GM18505 (cell line): Measurements from ENCODE around the gene ISL1.

Experiments
- ATAC-seq: cut with Tn5 transposase; IDR thresholded peaks from one replicate; pipeline ENCODE4 v1.9.1; 2021; ENCODE audit not compliant: unreplicated experiment
- POLR2A ChIP-seq: IDR thresholded peaks from 4 replicates; pipeline ENCODE4 v1.6.1; 2011; ENCODE audit warnings: borderline replicate concordance; ENCODE audit not compliant: insufficient read depth, insufficient read length; ENCODE audit errors: extremely low read depth

ISL1 gene

GRCh38 chr5:51395666-51396356 lies 12.6 kb downstream of the ISL1 start:
- ATAC-seq, result no peak

GRCh38 chr5:51396797-51397196 lies 13.5 kb downstream of the ISL1 start:
- TF ChIP-seq POLR2A, result no peak
- no peak for ATAC-seq

More at GRCh38 chr5:51395666-51396356, 12.6 kb downstream of the ISL1 start:
- no peak for TF ChIP-seq POLR2A

DNA sequence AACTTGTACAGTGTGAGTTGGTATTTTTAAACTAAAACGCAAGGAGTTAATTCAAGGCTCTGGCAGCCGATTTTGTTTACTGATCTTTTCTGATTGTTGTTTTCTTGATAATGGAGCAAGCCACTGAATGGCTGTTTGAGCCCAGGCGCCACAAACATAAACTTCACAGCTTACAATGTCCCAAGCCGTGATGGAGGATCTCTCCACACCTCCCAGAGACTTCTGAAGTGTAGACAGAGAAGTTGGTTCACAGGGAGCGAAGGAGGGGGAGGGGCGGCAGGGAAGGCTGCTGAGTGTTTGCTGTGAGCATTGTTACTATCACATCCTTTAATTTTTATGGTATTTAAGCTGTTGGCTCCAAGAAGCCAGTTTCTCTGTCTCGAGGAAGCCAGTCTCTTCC lies 14.7 kb downstream of the ISL1 start:
- no peak for ATAC-seq
- no peak for TF ChIP-seq POLR2A

DNA sequence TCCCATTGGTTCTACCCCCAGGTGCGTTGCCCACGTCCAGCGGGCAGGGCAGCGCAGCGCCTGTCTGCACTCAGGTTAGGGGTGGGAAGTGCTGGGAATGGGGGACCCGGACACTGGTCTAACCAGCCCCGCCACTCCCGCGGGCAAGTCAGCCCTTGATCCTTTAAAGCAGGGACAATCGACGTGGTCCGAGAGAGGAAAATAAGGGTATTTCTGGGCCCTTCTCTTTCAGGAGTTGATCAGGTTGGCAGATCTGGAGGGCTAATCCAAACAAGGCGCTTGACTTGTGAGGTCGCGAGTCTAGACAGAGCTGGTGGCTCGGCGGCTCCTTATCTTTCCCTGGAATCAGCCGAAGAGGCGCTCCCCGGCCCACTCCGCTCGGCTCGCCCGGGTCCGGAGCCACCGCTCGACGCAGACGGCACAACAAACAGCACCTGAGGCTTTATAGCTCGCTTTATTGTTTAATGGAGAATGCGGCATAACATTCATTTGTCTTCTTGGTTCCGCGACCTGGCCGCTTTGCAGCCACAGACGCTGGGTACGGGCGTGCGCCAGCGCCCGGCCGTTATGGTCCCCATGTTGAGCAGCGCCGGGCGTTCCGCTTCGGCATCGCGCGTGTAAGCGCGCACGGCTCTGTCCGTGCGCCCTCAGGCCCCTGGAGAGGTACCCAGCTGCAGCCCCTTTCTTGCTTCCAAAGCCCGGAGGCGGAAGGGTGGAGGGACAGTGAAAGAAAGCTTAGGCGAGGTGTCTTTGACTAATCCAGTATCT lies 15.8 kb downstream of the ISL1 start:
- TF ChIP-seq POLR2A, result no peak
- ATAC-seq, result no peak

- TF ChIP-seq POLR2A, result no peak
- no peak for ATAC-seq
Observed at GRCh38 chr5:51399643-51400006, 16.4 kb downstream of the ISL1 start.

- no peak for ATAC-seq
- no peak for TF ChIP-seq POLR2A
Observed at GRCh38 chr5:51404255-51404654, 21.0 kb downstream of the ISL1 start.

GRCh38 chr5:51411921-51412325 lies 28.7 kb downstream of the ISL1 start:
- no peak for ATAC-seq

DNA sequence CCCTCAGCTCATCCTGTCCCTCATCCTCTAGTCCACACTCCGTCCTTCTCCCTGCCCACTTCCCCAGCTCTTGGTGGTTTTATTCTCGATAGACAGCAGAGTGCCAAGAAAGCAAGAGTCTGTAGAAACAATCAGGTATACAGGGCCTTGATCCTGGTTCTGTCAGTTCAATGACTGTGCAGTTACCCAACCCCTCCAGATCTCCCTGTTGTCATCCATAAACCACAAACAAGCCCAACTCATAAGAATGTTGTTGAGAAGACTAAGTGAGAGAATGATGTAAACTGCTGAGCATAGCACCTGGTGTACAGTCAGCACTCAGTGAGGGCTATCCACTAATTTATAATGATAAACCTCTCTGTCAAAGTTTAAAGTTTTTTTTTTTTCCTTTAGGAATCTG lies 31.3 kb downstream of the ISL1 start:
- ATAC-seq, result no peak
- TF ChIP-seq POLR2A, result no peak

More at GRCh38 chr5:51411921-51412325, 28.7 kb downstream of the ISL1 start:
- TF ChIP-seq POLR2A, result no peak

GRCh38 chr5:51416149-51416548 lies 32.9 kb downstream of the ISL1 start:
- no peak for ATAC-seq
- TF ChIP-seq POLR2A, result no peak

DNA sequence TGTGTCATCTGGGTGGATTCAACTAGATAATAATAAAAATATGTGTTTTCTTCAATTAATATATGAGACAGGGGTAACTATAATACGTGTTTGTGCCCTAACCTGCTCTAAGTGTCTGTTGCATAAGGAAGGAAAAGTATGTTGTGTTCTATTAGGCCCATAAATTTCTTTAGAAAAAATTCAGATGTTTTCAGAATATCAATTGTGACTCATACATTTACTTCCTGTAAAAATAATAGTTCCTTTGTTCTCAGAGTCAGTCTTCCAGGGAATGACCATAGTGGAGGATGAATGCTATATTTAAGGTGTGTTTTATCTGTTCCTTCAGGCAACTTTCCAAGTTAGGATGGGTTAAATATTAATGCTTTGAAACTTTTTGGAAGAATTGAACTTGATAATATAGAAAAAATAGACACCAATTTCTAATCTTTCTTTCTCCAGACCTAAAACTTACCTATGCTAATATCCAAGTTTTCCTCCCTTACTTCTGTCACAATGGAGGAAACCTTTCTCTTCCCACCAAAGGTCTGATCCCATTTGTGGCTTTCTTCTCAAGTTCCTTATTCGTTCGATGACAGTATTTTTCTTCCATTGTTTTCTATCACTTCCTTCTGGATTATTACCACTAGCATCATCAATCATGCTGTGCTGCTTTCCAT lies 49.9 kb downstream of the ISL1 start:
- ATAC-seq, result no peak
- no peak for TF ChIP-seq POLR2A

DNA sequence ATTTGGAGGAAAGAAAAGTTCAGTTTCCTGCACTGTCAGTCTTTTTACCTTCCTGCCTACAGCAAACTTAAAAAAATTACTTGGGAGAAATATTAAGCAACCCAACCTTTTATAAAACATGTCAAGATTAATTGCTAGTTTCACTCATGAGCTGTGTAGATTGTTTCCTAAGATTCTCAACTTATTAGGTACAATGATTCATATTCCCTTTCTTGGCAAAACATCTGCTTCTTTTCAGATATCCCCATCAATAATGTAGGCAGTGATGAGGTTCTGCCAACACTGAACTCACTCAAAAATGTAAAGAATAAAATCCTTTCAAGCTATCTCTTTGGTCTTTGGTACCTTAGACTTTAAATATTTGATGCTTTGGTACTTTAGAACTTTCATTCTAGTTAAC lies 56.0 kb downstream of the ISL1 start:
- no peak for ATAC-seq
- no peak for TF ChIP-seq POLR2A
